CD14-positive monocyte (primary cell): Measurements from ENCODE around the gene RAC2. TPM values are rescaled to one million over a fixed set of nuclear protein-coding genes. Genes with fewer than 3 reads are reported as not detected.

ENCODE experiments used
- DNase-seq, 3 donors: peaks; one replicate each; pipeline ENCODE4 v3.0.0-alpha.2; 2011 to 2022
- H2AFZ ChIP-seq: 2 replicates; pipeline ENCODE4 v1.6.0; 2012; ENCODE audit warnings: mild to moderate bottlenecking, low read depth, low read length, inconsistent platforms; ENCODE audit not compliant: insufficient read depth, poor library complexity, severe bottlenecking
- H3K27ac ChIP-seq, 2 donors: 1 replicate in 1 of 2; 2 replicates in 1 of 2; pipeline ENCODE4 v1.5.1; 2012 to 2013; ENCODE audit warnings: low read length in 2 of 2, control low read depth in 1 of 2, inconsistent platforms in 1 of 2, low read depth in 1 of 2, mild to moderate bottlenecking in 1 of 2
- H3K27me3 ChIP-seq, 2 donors: one replicate each; pipeline versions ENCODE4 v1.6.0 to v1.6.1; 2011 to 2013; ENCODE audit warnings: low read length in 2 of 2; ENCODE audit not compliant: control insufficient read depth in 2 of 2, insufficient read depth in 2 of 2
- H3K36me3 ChIP-seq, 2 donors: replicated peaks in 1 of 2; 1 replicate in 1 of 2; 2 replicates in 1 of 2; pipeline versions ENCODE4 v1.5.1 to v1.6.1; 2012 to 2013; ENCODE audit warnings: low read length in 2 of 2, control low read depth in 1 of 2, inconsistent platforms in 1 of 2, mild to moderate bottlenecking in 1 of 2; ENCODE audit not compliant: insufficient read depth in 2 of 2, control insufficient read depth in 1 of 2
- H3K4me1 ChIP-seq, 2 donors: 1 replicate in 1 of 2; 2 replicates in 1 of 2; pipeline versions ENCODE4 v1.5.1 to v1.6.1; 2012 to 2013; ENCODE audit warnings: low read length in 2 of 2, control low read depth in 1 of 2, inconsistent platforms in 1 of 2, mild to moderate bottlenecking in 1 of 2, moderate library complexity in 1 of 2; ENCODE audit not compliant: insufficient read depth in 2 of 2, control insufficient read depth in 1 of 2
- H3K4me2 ChIP-seq: replicated peaks from 2 replicates; pipeline ENCODE3; 2012; ENCODE audit warnings: low read length, moderate library complexity, mild to moderate bottlenecking; ENCODE audit not compliant: poor library complexity, severe bottlenecking; ENCODE audit errors: extremely low read depth
- H3K4me3 ChIP-seq, 3 experiments: fragments of 200-600 bp in 1 of 3; sonication (generic) in 1 of 3; replicated peaks in 1 of 3; 1 replicate in 2 of 3; 2 replicates in 1 of 3; pipeline ENCODE4 v1.5.1; 2011 to 2013; ENCODE audit warnings: low read length in 3 of 3, mild to moderate bottlenecking in 3 of 3, control low read depth in 2 of 3, low read depth in 2 of 3, inconsistent platforms in 1 of 3, moderate library complexity in 1 of 3
- H3K79me2 ChIP-seq: 2 replicates; pipeline ENCODE4 v1.6.0; 2012; ENCODE audit warnings: mild to moderate bottlenecking, control low read depth, inconsistent platforms, low read length, moderate library complexity; ENCODE audit not compliant: insufficient read depth
- H3K9ac ChIP-seq: 2 replicates; pipeline ENCODE4 v1.6.0; 2017; ENCODE audit warnings: low read length, mild to moderate bottlenecking; ENCODE audit not compliant: insufficient read depth, poor library complexity, severe bottlenecking
- H3K9me3 ChIP-seq, 2 donors: replicated peaks in 1 of 2; 1 replicate in 1 of 2; 2 replicates in 1 of 2; pipeline versions ENCODE4 v1.5.1 to v1.6.1; 2012 to 2013; ENCODE audit warnings: low read length in 2 of 2, control low read depth in 1 of 2; ENCODE audit not compliant: control insufficient read depth in 1 of 2, insufficient read depth in 1 of 2
- H4K20me1 ChIP-seq: 2 replicates; pipeline ENCODE4 v1.6.0; 2012; ENCODE audit warnings: mild to moderate bottlenecking, low read length, control low read depth, moderate library complexity; ENCODE audit not compliant: insufficient read depth
- H3K27ac Mint-ChIP-seq, 7 donors: one replicate each; pipeline ENCODE4 v1.8.0; 2020; ENCODE audit warnings: mild to moderate bottlenecking in 7 of 7, mixed read lengths in 7 of 7, moderate library complexity in 6 of 7, inconsistent platforms in 2 of 7
- H3K27me3 Mint-ChIP-seq, 3 donors: one replicate each; pipeline ENCODE4 v1.8.0; 2021 to 2022; ENCODE audit warnings: low read depth in 3 of 3, mild to moderate bottlenecking in 3 of 3, mixed read lengths in 3 of 3, moderate library complexity in 3 of 3, inconsistent platforms in 1 of 3
- H3K36me3 Mint-ChIP-seq, 2 donors: one replicate each; pipeline ENCODE4 v1.8.0; 2020; ENCODE audit warnings: mixed read lengths in 2 of 2, inconsistent platforms in 1 of 2, mild to moderate bottlenecking in 1 of 2
- H3K4me1 Mint-ChIP-seq: one replicate; pipeline ENCODE4 v1.8.0; 2020; ENCODE audit warnings: mild to moderate bottlenecking, mixed read lengths
- H3K4me3 Mint-ChIP-seq, 2 donors: one replicate each; pipeline ENCODE4 v1.8.0; 2020; ENCODE audit warnings: mild to moderate bottlenecking in 2 of 2, mixed read lengths in 2 of 2, moderate library complexity in 1 of 2
- H3K9me3 Mint-ChIP-seq, 7 donors: one replicate each; pipeline ENCODE4 v1.8.0; 2020 to 2022; ENCODE audit warnings: mixed read lengths in 7 of 7, mild to moderate bottlenecking in 6 of 7, moderate library complexity in 6 of 7, inconsistent platforms in 2 of 7
- CTCF ChIP-seq: fragments of 200-600 bp; IDR thresholded peaks from one replicate; pipeline ENCODE4 v1.8.0; 2022; ENCODE audit warnings: antibody characterized with exemption, mild to moderate bottlenecking
- WGBS: methylation state at CpG from one replicate; pipeline ENCODE4 v1.1.5; 2013; ENCODE audit warnings: missing lambda C conversion rate; ENCODE audit not compliant: insufficient coverage; 5-methylcytosine and 5-hydroxymethylcytosine counted together
- intact Hi-C, 2 donors: fragments of 100-400 bp; cut with micrococcal nuclease; formaldehyde crosslinking; loops; one replicate each; pipeline versions ENCODE4 v1.15.0 to v1.15.1; 2023
- polyA plus RNA-seq, 3 donors: library from polyadenylated mRNA; depleted of rRNA in 1 of 3; unstranded in 2 of 3; stranded (reverse) in 1 of 3; fragments of 300-500 nt in 2 of 3; fragments of >200 nt in 1 of 3; fragmentation: Illumina TruSeq in 2 of 3; gene quantifications; 1 replicate in 2 of 3; 2 replicates in 1 of 3; pipeline ENCODE4 v1.2.3, GENCODE V29; 2012 to 2021

The RAC2 gene
- polyA plus RNA-seq, 3 donors: 360 to 529 (median 526) TPM

GRCh38 chr22:37281646-37282384 is 37.7 kb upstream of the RAC2 start:
- TF ChIP-seq CTCF: no peak
- Mint-ChIP-seq H3K4me3 (peak overlapping the region; percentile 90 to 98), H3K27ac (peak overlapping the region; percentile 96 to 99 (median 98)), H3K9me3 (peaks cover 0 to 2% (median 0%) of the 10 kb centered on the region in 7 donors), H3K36me3 (peaks cover 18 to 29% of the 10 kb centered on the region in 2 donors), H3K4me1 (peaks cover 71% of the 10 kb centered on the region), H3K27me3 (peaks cover 0 to 4% (median 2%) of the 10 kb centered on the region in 3 donors)
- peak overlapping the region; percentile 83 for H3K9ac ChIP-seq
- H3K4me3 ChIP-seq: peak overlapping the region; percentile 81 to 96 (median 82)
- peaks cover 69 to 88% of the 10 kb centered on the region in 2 donors for H3K4me1 ChIP-seq
- intact Hi-C loops: loop anchor here in 1 of 2 donors (5.0 kb wide), 1 partner anchor 40 kb away; the partner anchor contains the start of gene RAC2
- H3K4me2 ChIP-seq: peak overlapping the region; percentile 90
- no peak overlapping the region for H2AFZ ChIP-seq
- no peaks in the 10 kb centered on the region for H3K9me3 ChIP-seq
- peak overlapping the region; percentile 98 to 99 for H3K27ac ChIP-seq
- 31% methylated on average over 6 of the region's 12 CpGs for WGBS
- H3K36me3 ChIP-seq: peaks cover 12 to 13% of the 10 kb centered on the region in 2 donors
- no peaks in the 10 kb centered on the region for H3K27me3 ChIP-seq
- peaks cover 43% of the 10 kb centered on the region for H3K79me2 ChIP-seq
- DNase-seq: peak; percentile 40 to 69 (median 53)
- peaks cover 20% of the 10 kb centered on the region for H4K20me1 ChIP-seq

GRCh38 chr22:37281195-37281594 is 37.1 kb upstream of the RAC2 start:
- H3K9me3 ChIP-seq: no peaks in the 10 kb centered on the region
- peak overlapping the region in 1 of 2 donors; percentile 98 for H3K27ac ChIP-seq
- Mint-ChIP-seq H3K9me3 (peaks cover 0 to 2% (median 0%) of the 10 kb centered on the region in 7 donors), H3K27me3 (peaks cover 0 to 5% (median 2%) of the 10 kb centered on the region in 3 donors), H3K27ac (peak overlapping the region in 5 of 7 donors; percentile 27 to 99 (median 96)), H3K4me3 (peak overlapping the region in 1 of 2 donors; percentile 90), H3K4me1 (peaks cover 70% of the 10 kb centered on the region), H3K36me3 (peaks cover 12 to 23% of the 10 kb centered on the region in 2 donors)
- H3K4me1 ChIP-seq: peaks cover 69 to 88% of the 10 kb centered on the region in 2 donors
- no peaks in the 10 kb centered on the region for H3K27me3 ChIP-seq
- WGBS: 100% methylated on average over 2 of the region's 7 CpGs
- H3K4me2 ChIP-seq: no peak overlapping the region
- peaks cover 14% of the 10 kb centered on the region for H4K20me1 ChIP-seq
- no peak overlapping the region for H2AFZ ChIP-seq
- no peak overlapping the region for H3K9ac ChIP-seq
- H3K4me3 ChIP-seq: no peak overlapping the region
- peaks cover 37% of the 10 kb centered on the region for H3K79me2 ChIP-seq
- TF ChIP-seq CTCF: no peak
- H3K36me3 ChIP-seq: peaks cover 6 to 7% of the 10 kb centered on the region in 2 donors
- intact Hi-C loops: loop anchor here in 1 of 2 donors (5.0 kb wide), 1 partner anchor 39 kb away; the partner anchor contains the start of gene RAC2
- no peak for DNase-seq
